Activated B cell treated with CpG ODN at 0.5 μM for 24 hours (primary cell): Measurements from ENCODE around the gene SLC10A3. TPM values are rescaled to one million over a fixed set of nuclear protein-coding genes. Genes with fewer than 3 reads are reported as not detected.

Experiments used
- ATAC-seq: fragments of 200-7000 bp; cut with Tn5 transposase; one replicate; pipeline ENCODE4 v1.10.0; 2021; ENCODE audit warnings: low read depth, mild to moderate bottlenecking, moderate library complexity
- CTCF ChIA-PET: fragments of 350-600 bp; sonication (Branson Sonifier 250); formaldehyde crosslinking; loops from one replicate; lab custom pipeline; 2021; ENCODE audit warnings: antibody characterized with exemption; lab: Charles Lee
- POLR2A ChIA-PET: fragments of 350-600 bp; sonication (Branson Sonifier 250); formaldehyde crosslinking; loops from one replicate; lab custom pipeline; 2021; ENCODE audit warnings: antibody characterized with exemption; lab: Charles Lee
- DNase-seq: peaks from one replicate; pipeline ENCODE4 v3.0.0; 2022
- H3K27ac Mint-ChIP-seq: one replicate; pipeline ENCODE4 v1.8.0; 2020; ENCODE audit warnings: mixed read lengths
- H3K27me3 Mint-ChIP-seq: one replicate; pipeline ENCODE4 v1.8.0; 2021; ENCODE audit warnings: mixed read lengths
- H3K36me3 Mint-ChIP-seq: one replicate; pipeline ENCODE4 v1.8.0; 2021; ENCODE audit warnings: low read depth, mixed read lengths
- H3K4me1 Mint-ChIP-seq: one replicate; pipeline ENCODE4 v1.8.0; 2021; ENCODE audit warnings: mixed read lengths
- H3K4me3 Mint-ChIP-seq: one replicate; pipeline ENCODE4 v1.8.0; 2020; ENCODE audit warnings: mild to moderate bottlenecking, mixed read lengths
- H3K9me3 Mint-ChIP-seq: one replicate; pipeline ENCODE4 v1.8.0; 2020; ENCODE audit warnings: mixed read lengths
- intact Hi-C: fragments of 100-400 bp; cut with micrococcal nuclease; formaldehyde crosslinking; loops from one replicate; pipeline ENCODE4 v1.15.1; 2024
- total RNA-seq: library from RNA; stranded (reverse); gene quantifications from 2 replicates; pipeline ENCODE4 v1.2.3, GENCODE V29; 2022
- TF ChIP-seq, protein P1 (sequence below): fragments of 200-600 bp; IDR thresholded peaks from one replicate; pipeline ENCODE4 v1.8.0; 2022; ENCODE audit warnings: antibody characterized with exemption, mild to moderate bottlenecking

The SLC10A3 gene
- total RNA-seq, 1 donor from 2014 or later = 13.4 TPM

DNA sequence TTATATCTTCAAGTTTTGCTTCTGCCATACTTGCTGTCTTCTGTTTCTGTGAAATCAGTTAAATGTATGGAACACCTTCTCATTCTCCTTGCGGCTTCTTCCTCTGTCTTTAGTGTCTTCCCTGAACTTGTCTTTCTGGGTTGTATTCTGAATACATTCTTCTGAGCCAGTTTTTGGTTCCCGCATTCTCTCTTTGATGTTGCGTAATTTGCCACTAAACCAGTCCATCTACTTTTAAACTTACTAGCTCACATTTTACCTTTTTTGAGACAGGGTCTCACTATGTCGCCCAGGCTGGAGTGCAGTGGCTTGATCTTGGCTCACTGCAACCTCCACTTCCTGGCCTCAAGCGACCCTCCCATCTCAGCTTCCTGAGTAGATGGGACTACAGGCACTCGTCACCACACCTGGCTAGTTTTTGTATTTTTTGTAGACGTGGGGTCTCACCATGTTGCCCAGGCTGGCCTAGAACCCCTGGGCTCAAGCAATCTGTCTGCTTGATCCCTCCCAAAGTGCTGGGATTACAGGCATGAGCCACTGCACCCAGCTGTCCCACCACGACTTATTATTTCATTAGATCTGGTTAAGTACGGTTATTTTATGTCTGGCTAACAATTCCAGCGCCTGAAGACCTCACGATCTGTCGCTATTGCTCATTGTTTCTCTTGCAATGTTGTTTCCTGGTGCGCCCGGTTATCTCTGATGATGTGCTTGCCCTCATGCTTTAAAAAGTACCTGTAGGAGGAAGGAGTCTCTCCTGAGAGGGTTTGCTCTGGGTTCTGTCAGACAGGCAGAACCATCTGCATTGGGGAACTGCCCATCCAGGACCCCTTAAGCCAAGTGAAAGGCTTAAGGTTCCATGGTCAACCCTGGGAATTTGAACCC is 35.4 kb upstream of the SLC10A3 start:
- H3K4me3 Mint-ChIP-seq = no peak overlapping the region

DNA sequence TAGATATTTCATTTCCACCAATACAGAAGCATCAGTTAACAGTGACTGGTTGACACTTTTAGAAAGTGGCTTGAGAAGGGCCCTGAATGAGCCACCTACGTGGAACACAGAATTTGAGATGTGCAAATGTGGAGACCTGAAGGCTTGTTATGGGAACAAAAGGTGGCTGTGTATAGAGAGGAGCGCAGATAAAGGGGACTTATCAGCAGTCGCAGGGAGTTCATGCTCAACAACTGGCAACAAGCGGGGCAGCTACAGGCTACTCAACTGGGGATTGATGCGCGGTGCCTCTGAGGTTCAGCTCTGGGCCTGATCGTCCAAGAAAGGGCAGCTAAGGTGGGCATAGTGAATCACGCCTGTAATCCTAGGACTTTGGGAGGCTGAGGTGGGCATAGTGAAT is 29.0 kb upstream of the SLC10A3 start:
- Mint-ChIP-seq H3K9me3 (no peaks in the 10 kb centered on the region), H3K4me1 (peaks cover 12% of the 10 kb centered on the region), H3K27me3 (no peaks in the 10 kb centered on the region), H3K27ac (no peak overlapping the region), H3K36me3 (peaks cover 2% of the 10 kb centered on the region), H3K4me3 (no peak overlapping the region)
- TF ChIP-seq, protein P1, sequence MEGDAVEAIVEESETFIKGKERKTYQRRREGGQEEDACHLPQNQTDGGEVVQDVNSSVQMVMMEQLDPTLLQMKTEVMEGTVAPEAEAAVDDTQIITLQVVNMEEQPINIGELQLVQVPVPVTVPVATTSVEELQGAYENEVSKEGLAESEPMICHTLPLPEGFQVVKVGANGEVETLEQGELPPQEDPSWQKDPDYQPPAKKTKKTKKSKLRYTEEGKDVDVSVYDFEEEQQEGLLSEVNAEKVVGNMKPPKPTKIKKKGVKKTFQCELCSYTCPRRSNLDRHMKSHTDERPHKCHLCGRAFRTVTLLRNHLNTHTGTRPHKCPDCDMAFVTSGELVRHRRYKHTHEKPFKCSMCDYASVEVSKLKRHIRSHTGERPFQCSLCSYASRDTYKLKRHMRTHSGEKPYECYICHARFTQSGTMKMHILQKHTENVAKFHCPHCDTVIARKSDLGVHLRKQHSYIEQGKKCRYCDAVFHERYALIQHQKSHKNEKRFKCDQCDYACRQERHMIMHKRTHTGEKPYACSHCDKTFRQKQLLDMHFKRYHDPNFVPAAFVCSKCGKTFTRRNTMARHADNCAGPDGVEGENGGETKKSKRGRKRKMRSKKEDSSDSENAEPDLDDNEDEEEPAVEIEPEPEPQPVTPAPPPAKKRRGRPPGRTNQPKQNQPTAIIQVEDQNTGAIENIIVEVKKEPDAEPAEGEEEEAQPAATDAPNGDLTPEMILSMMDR = no peak
- DNase-seq = no peak
- no peak for ATAC-seq
- intact Hi-C loops = loop anchor here (5.0 to 10.0 kb wide), 3 partner anchors 65 to 422 kb away; partner anchors contain the start of genes EMD, FLNA, MECP2 and PLXNA3
- CTCF ChIA-PET = no interaction called here
- POLR2A ChIA-PET = no interaction called here

More for the DNA sequence above, 35.4 kb upstream of the SLC10A3 start:
- ChIA-PET CTCF (interaction anchor here (1.5 kb wide), 1 partner anchor 9 kb away, joined by 4 read pairs; no protein-coding TSS in a partner anchor), POLR2A (interaction anchor here (0.5 to 2.3 kb wide), 5 partner anchors 10 to 127 kb away, joined by 3 to 19 read pairs (median 7); partner anchors contain the start of genes FAM3A and RPL10)
- H3K9me3 Mint-ChIP-seq = no peaks in the 10 kb centered on the region
- DNase-seq (no peak), ATAC-seq (no peak)
- H3K4me1 Mint-ChIP-seq = peaks cover 14% of the 10 kb centered on the region
- H3K27me3 Mint-ChIP-seq = no peaks in the 10 kb centered on the region
- intact Hi-C loops = no loop called here
- H3K27ac Mint-ChIP-seq = no peak overlapping the region
- TF ChIP-seq, protein P1 = no peak
- peaks cover under 1% of the 10 kb centered on the region for H3K36me3 Mint-ChIP-seq

DNA sequence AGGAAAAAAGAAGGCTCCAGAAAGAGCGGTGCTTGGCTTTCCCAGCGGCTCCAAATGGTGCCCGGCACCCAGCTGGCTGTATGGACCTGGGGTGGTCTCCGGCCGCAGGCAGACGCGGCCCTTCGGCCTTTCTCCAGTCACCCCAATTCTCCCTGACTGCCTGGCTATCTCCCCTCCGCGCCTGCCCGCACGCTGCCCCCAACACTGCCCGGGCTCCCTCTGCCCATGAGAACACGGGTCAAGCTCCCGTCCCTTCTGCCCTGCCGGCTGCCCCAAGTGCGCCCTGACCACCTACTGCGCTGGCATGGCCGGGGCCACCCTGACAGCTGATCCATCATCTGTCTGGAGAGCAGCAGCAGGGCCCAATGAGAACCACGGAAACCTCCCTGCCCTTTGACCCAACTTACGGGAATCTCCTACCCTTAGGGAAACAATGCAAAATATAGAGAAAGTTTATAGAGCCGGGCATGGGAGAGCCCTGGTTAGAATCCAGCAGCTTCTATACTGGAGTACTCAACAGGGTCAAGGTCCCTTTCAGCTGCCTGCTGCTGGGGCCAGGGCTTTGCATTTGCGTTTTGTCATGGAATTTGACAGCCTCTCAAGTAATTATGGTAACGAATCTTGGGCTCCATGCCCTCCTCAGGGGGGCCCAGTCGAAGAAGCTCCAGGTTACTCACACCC is 26.8 kb upstream of the SLC10A3 start:
- TF ChIP-seq, protein P1 = no peak
- no peaks in the 10 kb centered on the region for H3K27me3 Mint-ChIP-seq
- no peak overlapping the region for H3K4me3 Mint-ChIP-seq
- no peak for ATAC-seq
- H3K4me1 Mint-ChIP-seq = peaks cover 16% of the 10 kb centered on the region
- intact Hi-C loops = loop anchor here (2.0 to 10.0 kb wide), 4 partner anchors 38 to 420 kb away; partner anchors contain the start of genes EMD, FLNA, LAGE3 and MECP2
- H3K9me3 Mint-ChIP-seq = no peaks in the 10 kb centered on the region
- POLR2A ChIA-PET = interaction anchor here (0.9 to 4.8 kb wide), 6 partner anchors 10 to 120 kb away, joined by 4 to 34 read pairs (median 6); partner anchors contain the start of genes PLXNA3, SLC10A3 and TAFAZZIN
- no peak overlapping the region for H3K27ac Mint-ChIP-seq
- CTCF ChIA-PET = interaction anchor here (1.1 kb wide), 1 partner anchor 27 kb away, joined by 3 read pairs; the partner anchor contains the start of gene SLC10A3
- H3K36me3 Mint-ChIP-seq = peaks cover 3% of the 10 kb centered on the region
- DNase-seq = no peak

DNA sequence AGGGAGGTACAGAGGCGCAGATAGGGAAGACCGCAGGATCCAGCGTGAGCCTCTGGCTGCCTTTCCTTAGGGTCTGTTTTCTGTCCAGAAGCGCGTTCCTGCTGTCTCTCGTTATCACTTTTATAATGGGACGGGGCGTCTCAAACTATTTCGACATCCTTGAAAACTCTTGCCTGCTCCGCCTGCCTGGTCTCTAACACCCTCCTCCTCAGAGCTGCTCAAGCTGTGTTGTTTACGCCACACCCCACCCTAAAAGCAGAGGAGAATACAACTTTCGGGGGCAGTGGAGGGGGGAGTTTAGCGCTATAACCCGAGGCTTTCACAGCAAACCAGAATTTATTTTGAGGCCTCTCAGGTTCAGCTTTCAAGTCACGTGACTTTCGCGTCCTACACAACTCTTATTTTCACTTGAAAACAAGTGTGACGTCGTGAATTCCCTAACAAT is 26.2 kb upstream of the SLC10A3 start:
- Mint-ChIP-seq H3K4me1 (peaks cover 16% of the 10 kb centered on the region), H3K4me3 (peak overlapping the region; percentile 85), H3K9me3 (no peaks in the 10 kb centered on the region), H3K27me3 (no peaks in the 10 kb centered on the region), H3K27ac (peak overlapping the region; percentile 85), H3K36me3 (peaks cover 3% of the 10 kb centered on the region)
- DNase-seq (no peak), ATAC-seq (no peak)
- POLR2A ChIA-PET = interaction anchor here (0.5 to 4.8 kb wide), 10 partner anchors 11 to 119 kb away, joined by 3 to 34 read pairs (median 4); partner anchors contain the start of genes PLXNA3 and SLC10A3
- CTCF ChIA-PET = interaction anchor here (1.1 kb wide), 1 partner anchor 26 kb away, joined by 3 read pairs; the partner anchor contains the start of gene SLC10A3
- intact Hi-C loops = loop anchor here (1.0 to 10.0 kb wide), 8 partner anchors 26 to 792 kb away; partner anchors contain the start of genes ABCD1, BCAP31, EMD and FLNA
- TF ChIP-seq, protein P1 = no peak
